ENCODE data around the gene PRKCQ.
"Not testable (repeated sequence)": the region's sequence is repeated elsewhere in the genome, so short reads cannot be mapped to it uniquely, and the experiment has no call there.

The PRKCQ gene

DNA sequence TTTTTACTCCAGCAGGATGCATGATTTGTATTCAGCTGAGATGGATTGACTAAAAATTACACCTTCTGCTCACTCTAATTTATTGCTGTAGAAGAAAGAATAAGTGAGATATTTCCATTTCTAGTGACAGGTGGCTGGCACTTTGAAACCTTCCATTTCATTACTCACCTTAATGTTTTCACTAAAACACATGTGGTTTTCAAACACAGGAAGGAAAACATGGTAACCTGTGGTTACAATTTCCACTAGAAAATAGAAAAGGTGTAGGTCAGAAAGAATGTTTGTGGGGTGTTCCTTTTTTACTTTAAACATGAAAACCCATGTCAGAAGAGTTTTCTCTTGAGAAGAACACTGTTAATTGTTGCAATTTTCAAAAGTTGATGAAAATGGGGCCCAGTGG, 12.0 kb upstream of the PRKCQ start:
- H3K4me1 ChIP-seq (ENCODE audit: control insufficient read depth, insufficient read depth, low read length): no peaks in the 10 kb centered on the region
- no peak overlapping the region for H3K9ac ChIP-seq (ENCODE audit: low read depth, low read length)
- no peak overlapping the region for H3K4me3 ChIP-seq (ENCODE audit: low read depth, low read length)
- H3K27me3 ChIP-seq (ENCODE audit: control insufficient read depth, insufficient read depth, low read length): no peaks in the 10 kb centered on the region
- no peaks in the 10 kb centered on the region for H3K36me3 ChIP-seq (ENCODE audit: control insufficient read depth, insufficient read depth, low read length)
- no peaks in the 10 kb centered on the region for H3K9me3 ChIP-seq (ENCODE audit: control insufficient read depth, insufficient read depth, low read length)

DNA sequence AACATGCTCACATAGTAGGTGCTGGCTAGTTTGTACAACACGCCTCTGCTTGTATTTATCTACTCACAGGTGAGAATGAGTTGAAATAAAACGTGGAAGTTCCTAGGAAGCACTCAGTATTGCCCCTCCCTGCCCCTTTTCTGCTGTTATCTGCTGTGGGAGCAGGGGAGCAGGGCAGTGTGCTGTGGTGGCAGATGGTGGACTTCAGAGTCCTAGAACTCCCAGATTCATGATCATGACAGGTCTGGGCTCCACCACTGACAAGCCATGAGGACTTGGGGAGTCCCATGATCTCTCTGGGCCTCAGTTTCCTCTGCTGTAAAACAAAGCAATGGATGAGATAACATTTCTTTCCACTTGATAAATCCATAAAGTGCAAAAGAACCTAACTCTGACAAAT, 11.6 kb upstream of the PRKCQ start:
- no peaks in the 10 kb centered on the region for H3K27me3 ChIP-seq (ENCODE audit: control insufficient read depth, insufficient read depth, low read length)
- H3K9me3 ChIP-seq (ENCODE audit: control insufficient read depth, insufficient read depth, low read length): no peaks in the 10 kb centered on the region
- H3K36me3 ChIP-seq (ENCODE audit: control insufficient read depth, insufficient read depth, low read length): no peaks in the 10 kb centered on the region
- H3K4me1 ChIP-seq (ENCODE audit: control insufficient read depth, insufficient read depth, low read length): no peaks in the 10 kb centered on the region
- H3K4me3 ChIP-seq (ENCODE audit: low read depth, low read length): no peak overlapping the region
- no peak overlapping the region for H3K9ac ChIP-seq (ENCODE audit: low read depth, low read length)

DNA sequence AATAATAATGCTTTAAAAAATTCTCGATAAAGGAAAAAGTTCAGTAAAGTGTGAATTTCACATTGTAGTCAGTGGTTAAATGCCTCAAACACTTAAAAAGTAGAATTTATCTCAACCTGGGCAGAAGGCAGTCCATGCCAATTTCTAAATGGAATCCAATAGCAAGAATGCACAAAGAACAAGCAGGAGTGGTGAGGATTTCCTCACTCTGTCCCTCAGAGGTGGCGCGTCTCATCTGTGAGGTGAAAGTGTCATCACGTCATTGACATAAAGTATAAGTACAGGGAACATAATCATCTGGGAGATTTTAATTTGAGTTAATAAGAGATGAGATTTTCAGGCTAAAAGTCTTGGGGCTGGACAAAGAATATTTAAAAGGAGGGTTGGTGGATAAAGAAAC, 10.0 kb upstream of the PRKCQ start:
- H3K9ac ChIP-seq (ENCODE audit: low read depth, low read length): no peak overlapping the region
- no peaks in the 10 kb centered on the region for H3K9me3 ChIP-seq (ENCODE audit: control insufficient read depth, insufficient read depth, low read length)
- H3K27me3 ChIP-seq (ENCODE audit: control insufficient read depth, insufficient read depth, low read length): no peaks in the 10 kb centered on the region
- no peaks in the 10 kb centered on the region for H3K4me1 ChIP-seq (ENCODE audit: control insufficient read depth, insufficient read depth, low read length)
- no peak overlapping the region for H3K4me3 ChIP-seq (ENCODE audit: low read depth, low read length)
- no peaks in the 10 kb centered on the region for H3K36me3 ChIP-seq (ENCODE audit: control insufficient read depth, insufficient read depth, low read length)

DNA sequence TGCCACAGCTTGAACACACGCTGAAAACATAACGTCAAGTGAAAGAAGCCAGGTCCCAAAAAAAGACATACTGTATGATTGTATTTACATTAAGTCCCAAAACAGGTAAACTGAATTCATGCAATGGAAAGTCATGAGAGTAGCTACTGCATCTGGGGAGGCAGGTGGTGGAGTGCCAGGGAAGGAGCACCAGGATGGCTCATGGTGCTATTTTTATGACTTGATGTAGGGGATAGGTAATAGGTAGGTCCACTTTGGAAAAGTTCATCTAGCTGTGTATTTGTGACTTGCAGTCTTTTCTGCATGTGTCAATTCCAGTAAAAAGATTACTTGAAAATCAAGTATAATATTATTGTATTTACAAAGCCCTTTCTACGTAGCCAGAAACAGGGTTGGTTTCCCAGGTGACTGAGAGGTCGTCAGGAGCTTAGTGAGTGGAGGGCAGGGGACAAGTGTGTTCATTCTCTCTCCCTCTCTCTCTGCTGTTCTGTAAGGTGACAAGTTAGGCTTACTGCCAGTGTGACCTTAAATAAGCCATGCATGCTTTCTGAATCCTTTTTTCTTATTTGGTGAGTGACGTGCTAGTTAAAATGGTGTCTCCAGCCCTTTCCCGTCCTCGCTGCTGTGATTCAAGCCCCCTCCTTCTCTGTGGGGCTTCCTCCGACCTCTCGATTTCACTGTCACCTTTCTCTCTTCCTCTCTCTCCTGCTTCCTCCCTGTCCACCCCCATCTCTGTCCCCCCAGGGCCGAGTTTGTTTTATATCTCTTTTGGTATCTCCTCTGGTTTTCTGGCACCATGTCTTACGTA, 9.4 kb upstream of the PRKCQ start:
- Histone ChIP-seq H3K4me3 (ENCODE audit: low read depth, low read length) (no peak overlapping the region), H3K27me3 (ENCODE audit: control insufficient read depth, insufficient read depth, low read length) (no peaks in the 10 kb centered on the region), H3K4me1 (ENCODE audit: control insufficient read depth, insufficient read depth, low read length) (no peaks in the 10 kb centered on the region), H3K36me3 (ENCODE audit: control insufficient read depth, insufficient read depth, low read length) (no peaks in the 10 kb centered on the region), H3K9me3 (ENCODE audit: control insufficient read depth, insufficient read depth, low read length) (no peaks in the 10 kb centered on the region), H3K9ac (ENCODE audit: low read depth, low read length) (no peak overlapping the region)

DNA sequence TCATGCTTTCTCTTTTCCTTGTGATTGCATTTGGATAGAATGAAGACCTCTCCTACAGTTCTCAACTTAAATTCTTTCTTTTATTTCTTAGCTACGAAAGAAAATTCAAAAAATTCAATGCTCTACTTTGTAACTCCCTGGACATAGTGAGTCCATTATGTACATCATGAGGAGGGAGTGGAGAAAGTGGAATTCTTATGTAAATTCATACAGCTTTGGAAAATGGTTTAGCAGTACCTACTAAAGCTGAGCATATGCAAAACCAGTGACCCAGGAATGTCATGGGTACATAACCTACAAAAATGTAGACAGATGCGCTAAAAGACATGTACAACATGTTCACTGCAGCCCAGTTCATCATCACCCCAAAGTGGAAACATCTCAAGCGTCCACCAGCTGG, 8.8 kb upstream of the PRKCQ start:
- no peak overlapping the region for H3K9ac ChIP-seq (ENCODE audit: low read depth, low read length)
- no peaks in the 10 kb centered on the region for H3K9me3 ChIP-seq (ENCODE audit: control insufficient read depth, insufficient read depth, low read length)
- no peaks in the 10 kb centered on the region for H3K36me3 ChIP-seq (ENCODE audit: control insufficient read depth, insufficient read depth, low read length)

DNA sequence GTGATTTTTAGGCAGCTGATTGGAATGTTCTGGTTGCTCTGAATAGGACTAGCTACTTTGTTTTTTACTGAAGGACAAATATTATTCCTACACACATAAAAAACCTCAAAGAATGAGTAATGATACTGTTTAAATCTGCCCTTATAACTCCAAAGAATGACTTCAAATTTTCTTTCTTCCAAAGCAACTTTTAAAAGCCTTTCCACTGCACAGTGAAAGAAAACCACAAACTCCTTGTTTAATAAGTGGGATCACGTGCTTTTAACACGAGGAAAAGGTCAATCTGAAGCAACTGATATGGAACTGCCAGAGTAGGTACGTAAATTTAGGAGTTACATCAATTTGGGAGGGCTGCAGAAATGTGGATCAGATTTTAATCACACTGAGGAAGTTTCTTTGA, 8.0 kb upstream of the PRKCQ start:
- no peaks in the 10 kb centered on the region for H3K9me3 ChIP-seq (ENCODE audit: control insufficient read depth, insufficient read depth, low read length)

More for the DNA sequence above, 8.8 kb upstream of the PRKCQ start:
- Histone ChIP-seq H3K4me3 (ENCODE audit: low read depth, low read length) (no peak overlapping the region), H3K27me3 (ENCODE audit: control insufficient read depth, insufficient read depth, low read length) (no peaks in the 10 kb centered on the region), H3K4me1 (ENCODE audit: control insufficient read depth, insufficient read depth, low read length) (no peaks in the 10 kb centered on the region)

DNA sequence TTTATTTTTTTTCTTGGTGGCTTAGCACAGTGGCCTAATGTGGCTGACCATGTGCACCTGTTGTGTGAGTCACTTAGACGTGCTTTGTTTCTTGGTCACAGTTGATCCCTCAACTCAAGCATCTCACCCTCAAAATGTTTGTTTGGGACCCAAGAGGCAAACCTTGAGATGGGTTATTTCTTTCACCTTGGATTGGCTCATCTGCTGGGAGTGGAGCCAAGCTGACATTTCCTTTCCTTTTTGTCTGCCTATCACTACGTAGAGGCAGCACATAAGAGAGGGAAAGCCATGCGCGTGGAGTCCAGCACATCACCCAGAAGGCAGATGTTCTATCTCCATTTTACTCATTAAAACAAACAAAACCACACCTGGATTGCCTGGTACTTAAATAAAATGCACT, 6.4 kb upstream of the PRKCQ start:
- Histone ChIP-seq H3K4me1 (ENCODE audit: control insufficient read depth, insufficient read depth, low read length) (peaks cover 3% of the 10 kb centered on the region), H3K9me3 (ENCODE audit: control insufficient read depth, insufficient read depth, low read length) (no peaks in the 10 kb centered on the region), H3K4me3 (ENCODE audit: low read depth, low read length) (no peak overlapping the region), H3K36me3 (ENCODE audit: control insufficient read depth, insufficient read depth, low read length) (peaks cover 7% of the 10 kb centered on the region), H3K27me3 (ENCODE audit: control insufficient read depth, insufficient read depth, low read length) (no peaks in the 10 kb centered on the region), H3K9ac (ENCODE audit: low read depth, low read length) (no peak overlapping the region)

More for the DNA sequence above, 8.0 kb upstream of the PRKCQ start:
- Histone ChIP-seq H3K4me1 (ENCODE audit: control insufficient read depth, insufficient read depth, low read length) (no peaks in the 10 kb centered on the region), H3K9ac (ENCODE audit: low read depth, low read length) (no peak overlapping the region), H3K27me3 (ENCODE audit: control insufficient read depth, insufficient read depth, low read length) (no peaks in the 10 kb centered on the region), H3K36me3 (ENCODE audit: control insufficient read depth, insufficient read depth, low read length) (no peaks in the 10 kb centered on the region), H3K4me3 (ENCODE audit: low read depth, low read length) (no peak overlapping the region)

DNA sequence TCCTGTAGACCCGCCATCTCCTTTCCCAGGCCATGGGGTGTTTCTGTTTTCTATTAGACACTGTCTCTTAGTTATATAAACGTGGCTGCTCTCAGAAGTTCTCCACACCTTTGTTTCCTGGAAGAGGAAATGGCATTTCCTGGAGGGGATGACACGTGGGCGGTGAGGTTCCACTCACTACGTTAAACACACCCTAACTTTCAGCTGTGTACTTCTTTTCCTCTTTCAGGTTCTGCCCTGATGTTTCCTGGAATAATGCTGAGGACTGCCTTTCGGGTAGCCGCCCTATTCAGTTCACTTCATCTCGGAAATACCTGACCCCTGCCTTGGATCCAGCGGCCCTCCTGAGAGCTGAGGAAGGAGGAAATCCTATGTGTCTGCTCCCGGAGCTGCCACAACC, 3.4 kb upstream of the PRKCQ start:
- Histone ChIP-seq H3K9me3 (ENCODE audit: control insufficient read depth, insufficient read depth, low read length) (no peaks in the 10 kb centered on the region), H3K27me3 (ENCODE audit: control insufficient read depth, insufficient read depth, low read length) (peaks cover 9% of the 10 kb centered on the region), H3K4me3 (ENCODE audit: low read depth, low read length) (no peak overlapping the region), H3K4me1 (ENCODE audit: control insufficient read depth, insufficient read depth, low read length) (peaks cover 3% of the 10 kb centered on the region), H3K36me3 (ENCODE audit: control insufficient read depth, insufficient read depth, low read length) (peaks cover 7% of the 10 kb centered on the region), H3K9ac (ENCODE audit: low read depth, low read length) (no peak overlapping the region)

DNA sequence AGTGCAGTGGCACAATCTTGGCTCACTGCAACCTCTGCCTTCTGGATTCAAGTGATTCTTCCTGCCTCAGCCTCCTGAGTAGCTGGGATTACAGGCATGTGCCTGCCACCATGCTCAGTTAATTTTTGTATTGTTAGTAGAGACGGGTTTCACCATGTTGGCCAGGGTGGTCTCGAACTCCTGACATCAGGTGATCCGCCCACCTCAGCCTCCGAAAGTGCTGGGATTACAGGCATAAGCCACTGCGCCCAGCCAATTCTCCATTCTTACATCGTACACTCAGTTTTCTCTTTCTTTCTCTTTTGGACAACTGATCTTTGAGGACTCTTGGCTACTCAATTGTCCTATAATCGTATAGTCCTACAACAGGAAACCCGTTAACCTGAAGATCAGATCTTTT, 2.8 kb upstream of the PRKCQ start:
- not testable (repeated sequence) for H3K9ac ChIP-seq (ENCODE audit: low read depth, low read length)

DNA sequence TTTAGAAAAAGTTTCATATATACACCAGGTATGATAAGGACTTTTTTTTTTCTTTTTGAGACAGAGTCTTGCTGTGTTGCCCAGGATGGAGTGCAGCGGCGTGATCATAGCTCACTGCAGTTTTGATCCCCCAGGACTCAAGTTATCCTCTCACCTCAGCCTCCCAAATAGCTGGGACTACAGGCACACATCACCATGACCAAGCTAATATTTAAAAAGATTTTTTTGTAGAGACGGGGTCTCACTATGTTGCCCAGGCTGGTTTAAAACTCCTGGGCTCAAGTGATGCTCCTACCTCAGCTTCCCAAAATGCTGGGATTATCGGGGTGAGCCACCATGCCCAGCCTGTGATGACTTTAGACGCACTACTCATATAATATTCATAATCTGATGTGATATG, 2.2 kb upstream of the PRKCQ start:
- peaks cover 7% of the 10 kb centered on the region for H3K36me3 ChIP-seq (ENCODE audit: control insufficient read depth, insufficient read depth, low read length)
- H3K9me3 ChIP-seq (ENCODE audit: control insufficient read depth, insufficient read depth, low read length): no peaks in the 10 kb centered on the region
- no peak overlapping the region for H3K4me3 ChIP-seq (ENCODE audit: low read depth, low read length)
- H3K27me3 ChIP-seq (ENCODE audit: control insufficient read depth, insufficient read depth, low read length): peaks cover 15% of the 10 kb centered on the region
- peaks cover 3% of the 10 kb centered on the region for H3K4me1 ChIP-seq (ENCODE audit: control insufficient read depth, insufficient read depth, low read length)
- H3K9ac ChIP-seq (ENCODE audit: low read depth, low read length): no peak overlapping the region

More for the DNA sequence above, 2.8 kb upstream of the PRKCQ start:
- H3K9me3 ChIP-seq (ENCODE audit: control insufficient read depth, insufficient read depth, low read length); H3K36me3 ChIP-seq (ENCODE audit: control insufficient read depth, insufficient read depth, low read length); H3K4me1 ChIP-seq (ENCODE audit: control insufficient read depth, insufficient read depth, low read length); H3K4me3 ChIP-seq (ENCODE audit: low read depth, low read length): not testable (repeated sequence)
- H3K27me3 ChIP-seq (ENCODE audit: control insufficient read depth, insufficient read depth, low read length): peaks cover 15% of the 10 kb centered on the region

DNA sequence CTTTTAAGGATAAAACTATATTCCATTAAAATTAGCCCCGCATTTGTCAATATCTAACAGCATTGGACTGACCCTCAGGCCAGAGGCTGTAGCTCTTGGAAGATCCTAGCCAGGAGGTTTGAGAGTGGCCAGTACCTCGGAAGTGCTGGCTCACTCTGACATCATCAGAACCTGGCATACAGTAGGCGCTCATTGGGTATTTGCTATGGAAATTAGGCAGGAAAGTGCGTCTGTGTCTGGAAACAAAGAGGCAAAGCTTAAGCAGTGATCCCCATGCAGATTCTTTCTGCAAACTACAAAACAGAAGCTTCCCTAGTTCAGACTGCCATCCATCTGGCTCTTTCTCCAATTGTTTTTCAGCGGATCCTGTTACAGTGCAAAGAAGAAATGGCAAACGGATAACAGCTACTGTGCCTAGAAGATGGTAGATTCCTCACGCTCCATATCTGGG, 1.7 kb upstream of the PRKCQ start:
- H3K9me3 ChIP-seq (ENCODE audit: control insufficient read depth, insufficient read depth, low read length): no peaks in the 10 kb centered on the region
- H3K4me1 ChIP-seq (ENCODE audit: control insufficient read depth, insufficient read depth, low read length): peaks cover 3% of the 10 kb centered on the region
- H3K4me3 ChIP-seq (ENCODE audit: low read depth, low read length): peak overlapping the region; percentile 78
- H3K27me3 ChIP-seq (ENCODE audit: control insufficient read depth, insufficient read depth, low read length): peaks cover 15% of the 10 kb centered on the region
- peak overlapping the region; percentile 74 for H3K9ac ChIP-seq (ENCODE audit: low read depth, low read length)
- H3K36me3 ChIP-seq (ENCODE audit: control insufficient read depth, insufficient read depth, low read length): peaks cover 7% of the 10 kb centered on the region

DNA sequence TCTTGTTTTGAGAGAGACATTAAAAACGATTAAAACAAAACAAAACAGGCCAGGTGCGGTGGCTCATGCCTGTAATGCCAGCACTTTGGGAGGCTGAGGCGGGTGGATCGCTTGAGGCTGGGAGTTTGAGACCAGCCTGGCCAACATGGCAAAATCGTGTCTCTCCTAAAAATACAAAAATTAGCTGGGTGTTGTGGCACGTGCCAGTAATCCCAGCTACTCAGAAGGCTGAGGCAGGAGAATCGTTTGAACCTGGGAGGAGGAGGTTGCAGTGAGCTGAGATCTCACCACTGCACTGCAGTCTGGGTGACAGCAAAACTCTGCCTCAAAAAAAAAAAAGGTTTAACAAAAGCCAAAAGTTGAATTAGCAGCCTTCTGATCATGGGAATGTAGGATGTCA, 1.1 kb upstream of the PRKCQ start:
- H3K36me3 ChIP-seq (ENCODE audit: control insufficient read depth, insufficient read depth, low read length); H3K4me1 ChIP-seq (ENCODE audit: control insufficient read depth, insufficient read depth, low read length); H3K9me3 ChIP-seq (ENCODE audit: control insufficient read depth, insufficient read depth, low read length): not testable (repeated sequence)
- H3K4me3 ChIP-seq (ENCODE audit: low read depth, low read length): peak overlapping the region; percentile 78
- H3K9ac ChIP-seq (ENCODE audit: low read depth, low read length): peak overlapping the region; percentile 74
- H3K27me3 ChIP-seq (ENCODE audit: control insufficient read depth, insufficient read depth, low read length): peaks cover 15% of the 10 kb centered on the region

Data from iPS-15b (cell line).